GM06990 (cell line): ENCODE measurements around the gene TMEM11.

Experiments used
- DNase-seq: peaks from one replicate; pipeline ENCODE4 v3.0.0-alpha.2; 2011; ENCODE audit not compliant: insufficient read length; ENCODE audit errors: extremely low read depth
- H3K27me3 ChIP-seq: replicated peaks from 2 replicates; pipeline ENCODE4 v1.6.0; 2011; ENCODE audit warnings: low read length; ENCODE audit not compliant: control insufficient read depth, insufficient read depth
- H3K36me3 ChIP-seq: 2 replicates; pipeline ENCODE4 v1.5.1; 2011; ENCODE audit warnings: low read length; ENCODE audit not compliant: control insufficient read depth, insufficient read depth
- H3K4me3 ChIP-seq: replicated peaks from 2 replicates; pipeline ENCODE4 v1.5.1; 2011; ENCODE audit warnings: low read depth, mild to moderate bottlenecking, control low read depth, low read length
- CTCF ChIP-seq: IDR thresholded peaks from 2 replicates; pipeline ENCODE4 v1.5.1; 2011; ENCODE audit warnings: low read length, control low read depth, mild to moderate bottlenecking, inconsistent platforms; ENCODE audit not compliant: insufficient read depth, poor library complexity, severe bottlenecking

TMEM11 gene

GRCh38 chr17:21239680-21240368 lies 25.9 kb upstream of the TMEM11 start:
- Histone ChIP-seq H3K36me3 (no peaks in the 10 kb centered on the region), H3K4me3 (no peak overlapping the region), H3K27me3 (no peaks in the 10 kb centered on the region)
- no peak for DNase-seq
- peak; percentile 58 for TF ChIP-seq CTCF

- H3K27me3 ChIP-seq = no peaks in the 10 kb centered on the region
- H3K36me3 ChIP-seq = no peaks in the 10 kb centered on the region
- DNase-seq = no peak
- no peak overlapping the region for H3K4me3 ChIP-seq
- TF ChIP-seq CTCF = no peak
Observed at GRCh38 chr17:21235921-21236320, 22.0 kb upstream of the TMEM11 start.

GRCh38 chr17:21233581-21234347 lies 19.8 kb upstream of the TMEM11 start:
- no peaks in the 10 kb centered on the region for H3K27me3 ChIP-seq
- no peaks in the 10 kb centered on the region for H3K36me3 ChIP-seq
- H3K4me3 ChIP-seq = no peak overlapping the region
- TF ChIP-seq CTCF = no peak
- no peak for DNase-seq

- no peak overlapping the region for H3K4me3 ChIP-seq
- H3K27me3 ChIP-seq = no peaks in the 10 kb centered on the region
- no peak for TF ChIP-seq CTCF
- no peak for DNase-seq
- H3K36me3 ChIP-seq = no peaks in the 10 kb centered on the region
Observed at GRCh38 chr17:21232033-21232749, 18.2 kb upstream of the TMEM11 start.

GRCh38 chr17:21231533-21231932 lies 17.6 kb upstream of the TMEM11 start:
- TF ChIP-seq CTCF = no peak
- no peak for DNase-seq
- no peaks in the 10 kb centered on the region for H3K36me3 ChIP-seq

More at GRCh38 chr17:21231533-21231932, 17.6 kb upstream of the TMEM11 start:
- Histone ChIP-seq H3K4me3 (no peak overlapping the region), H3K27me3 (no peaks in the 10 kb centered on the region)
